SK-N-DZ (cell line): ENCODE results near the gene OSER1.
A peak's percentile ranks its signal among the peaks of the same experiment; 100 is the strongest.

Experiments used
- DNase-seq: peaks from one replicate; pipeline ENCODE4 v3.0.0-alpha.2; 2015; ENCODE audit warnings: low spot score

OSER1 gene

GRCh38 chr20:44228465-44229258 lies 18.1 kb upstream of the OSER1 start:
- DNase-seq = no peak

- no peak for DNase-seq
Observed at GRCh38 chr20:44224637-44225036, 14.1 kb upstream of the OSER1 start.

DNA sequence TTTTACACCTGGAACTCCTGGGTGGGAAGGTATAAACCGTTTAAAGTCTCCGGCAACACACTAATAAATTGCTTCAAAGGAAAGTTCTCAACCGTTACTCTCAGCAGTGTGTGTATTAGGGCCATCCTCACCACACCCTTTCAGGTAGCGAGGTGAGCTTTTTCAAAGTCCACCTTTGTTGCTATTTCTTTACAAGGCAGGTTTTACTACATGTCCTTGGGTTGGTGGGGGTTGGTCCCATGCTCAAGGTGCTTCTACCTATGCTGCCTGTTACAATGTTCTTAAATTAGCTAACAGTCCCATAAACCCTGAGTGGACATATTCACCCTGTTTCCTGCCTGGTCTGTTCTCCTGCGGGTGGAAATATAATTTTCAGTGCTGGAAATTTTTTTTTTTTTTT lies 13.2 kb upstream of the OSER1 start:
- DNase-seq = no peak

GRCh38 chr20:44222633-44223368 lies 12.2 kb upstream of the OSER1 start:
- DNase-seq = no peak

- DNase-seq = no peak
Observed at GRCh38 chr20:44222027-44222426, 11.5 kb upstream of the OSER1 start.

GRCh38 chr20:44221368-44221954 lies 10.9 kb upstream of the OSER1 start:
- DNase-seq = no peak

GRCh38 chr20:44219791-44220190 lies 9.2 kb upstream of the OSER1 start:
- DNase-seq = no peak

DNA sequence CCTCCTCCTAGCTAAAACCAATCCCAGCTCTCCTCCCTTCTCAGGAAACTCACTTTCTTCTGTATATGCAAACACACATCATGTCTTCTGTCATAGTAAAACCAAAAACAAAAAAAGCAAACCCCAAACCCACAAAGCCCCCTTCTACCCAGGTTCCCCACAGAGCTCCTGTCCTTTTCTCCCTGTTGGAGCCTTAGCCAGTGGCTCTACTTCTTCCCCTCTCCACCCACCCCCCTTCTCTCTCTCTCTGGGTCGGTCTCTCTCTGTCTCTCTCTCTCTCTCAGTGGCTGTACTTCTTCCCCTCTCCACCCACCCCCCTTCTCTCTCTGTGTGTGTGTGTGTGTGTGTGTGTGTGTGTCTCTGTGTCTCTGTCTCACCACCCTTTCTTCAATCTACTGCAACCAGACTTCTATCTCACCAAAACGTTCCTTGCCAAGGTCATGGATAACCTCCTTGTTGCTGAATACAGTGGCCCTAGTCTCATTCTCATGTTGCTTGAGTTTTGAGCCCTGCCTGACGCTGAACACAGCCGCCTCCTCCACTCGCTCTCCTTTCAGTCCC lies 8.7 kb upstream of the OSER1 start:
- DNase-seq = no peak

DNA sequence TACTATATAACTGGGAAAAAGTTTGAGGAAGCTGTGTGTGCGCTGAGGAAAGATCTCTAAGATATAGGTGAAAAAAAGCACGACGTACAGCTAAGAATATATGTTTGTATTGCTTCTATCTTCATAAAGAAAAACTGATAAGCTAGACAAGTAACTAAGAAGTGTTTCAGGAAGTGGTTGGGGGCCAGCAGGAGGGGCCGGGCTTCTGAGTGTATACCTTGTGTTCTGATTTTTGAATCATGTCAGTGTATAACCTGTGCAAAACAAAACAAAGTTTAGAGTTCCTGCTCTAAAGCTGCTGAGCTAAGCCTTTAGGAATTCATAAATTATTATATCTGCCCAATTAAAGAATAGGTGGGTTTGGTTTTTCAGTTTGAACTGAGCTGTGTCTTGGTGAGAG lies 7.9 kb upstream of the OSER1 start:
- no peak for DNase-seq

- peak; percentile 82 for DNase-seq
Observed at GRCh38 chr20:44217342-44218092, 6.9 kb upstream of the OSER1 start.

DNA sequence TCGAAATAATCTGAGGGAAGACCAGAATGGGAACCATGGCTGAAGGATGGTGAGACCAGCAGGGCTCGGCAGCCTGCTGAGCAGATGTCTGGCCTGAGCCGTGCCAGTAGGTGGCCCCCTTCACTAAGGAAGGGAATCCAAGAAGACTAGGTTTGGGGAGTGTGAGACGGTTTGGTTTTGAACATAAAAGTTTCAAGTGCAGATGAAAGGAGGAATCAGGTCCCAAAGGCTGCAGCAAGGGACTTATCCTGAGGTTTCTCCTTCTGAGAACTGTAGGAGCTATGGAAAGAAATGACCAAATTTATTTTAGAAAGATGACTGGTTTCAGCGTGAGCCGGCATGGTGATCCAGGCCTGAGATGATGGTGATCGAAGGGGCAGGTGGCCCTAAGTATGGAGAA lies 4.6 kb upstream of the OSER1 start:
- DNase-seq = peak; percentile 67

DNA sequence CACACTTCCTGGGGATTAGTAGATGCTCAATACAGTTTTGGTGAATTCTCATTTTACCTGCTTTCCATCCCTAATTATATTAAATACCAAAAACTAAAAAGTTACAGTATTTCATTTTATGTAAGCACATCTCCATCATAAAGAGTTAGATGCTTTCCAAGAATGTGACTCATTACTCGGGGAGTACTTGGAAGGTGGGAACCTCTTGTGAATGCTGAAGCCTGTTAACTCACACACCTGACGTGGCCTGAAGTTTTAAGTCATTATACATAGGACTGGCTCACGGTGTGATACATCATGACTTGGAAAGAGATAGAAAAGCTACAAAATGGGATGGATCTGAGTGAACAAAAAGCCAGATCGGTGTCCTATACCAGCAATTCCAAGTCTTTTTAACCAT lies 2.2 kb upstream of the OSER1 start:
- no peak for DNase-seq

DNA sequence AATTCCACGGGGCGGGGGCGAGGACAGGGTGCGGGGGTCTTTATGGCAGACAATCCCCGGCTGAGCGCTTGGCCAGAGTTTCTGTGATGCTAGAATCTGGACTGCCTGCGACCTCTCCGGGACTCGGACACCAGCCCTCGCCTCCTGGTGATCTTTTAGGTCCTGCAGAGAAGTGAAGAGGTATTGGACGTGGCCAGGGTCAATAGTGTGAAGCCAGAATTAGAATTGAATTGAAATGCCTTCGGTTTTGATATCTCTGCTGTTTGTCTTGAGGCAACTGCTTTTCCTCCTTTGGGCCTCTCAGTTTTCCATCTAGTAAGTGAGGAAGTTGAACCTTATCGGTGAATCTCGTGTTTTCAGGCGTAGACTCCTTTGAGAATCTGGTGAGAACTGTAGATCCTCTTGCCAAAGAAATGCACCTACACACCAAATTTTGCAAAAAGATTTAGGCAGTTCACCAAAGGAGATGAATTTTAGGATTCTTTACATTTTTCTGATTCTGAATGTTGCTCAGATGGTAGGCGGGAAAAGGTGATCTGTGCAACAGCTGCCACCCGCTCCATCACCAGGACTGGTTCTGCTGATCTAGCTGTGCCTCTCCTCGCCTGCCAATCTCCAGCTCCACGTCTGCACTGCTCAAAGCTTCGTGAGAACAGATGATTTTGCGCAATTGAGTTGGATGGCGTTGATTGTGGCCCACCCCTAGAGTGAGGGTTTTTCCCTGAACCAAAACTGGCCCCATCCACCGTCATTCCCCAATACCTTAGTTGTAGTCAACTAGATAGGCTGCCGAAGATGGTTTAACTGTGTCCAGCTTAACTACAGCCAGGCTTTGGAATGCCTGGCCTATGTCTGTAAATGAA lies 837 bp upstream of the OSER1 start:
- peak; percentile 70 for DNase-seq

- no peak for DNase-seq
Observed at GRCh38 chr20:44209686-44210405, 725 bp downstream of the OSER1 start.

- no peak for DNase-seq
Observed at GRCh38 chr20:44208770-44209169, 1.8 kb downstream of the OSER1 start.

DNA sequence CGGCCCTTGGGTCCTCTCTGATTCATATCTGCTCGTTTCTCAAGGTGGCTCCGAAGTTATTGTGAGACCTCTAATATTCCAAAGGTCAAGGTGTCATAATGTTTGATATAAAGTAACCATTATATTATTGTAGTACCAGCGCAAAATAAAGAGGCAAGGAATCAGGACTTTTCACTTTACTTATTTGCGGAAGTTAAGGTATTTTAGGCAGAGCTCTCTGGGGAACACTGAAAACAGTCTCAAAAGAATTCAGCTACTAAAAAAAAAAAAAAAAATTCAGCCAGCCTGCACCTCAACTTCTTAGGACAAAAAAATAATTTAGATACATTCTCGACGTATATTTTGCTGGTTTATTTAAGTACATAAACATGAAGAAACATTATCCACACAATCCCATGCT lies 2.4 kb downstream of the OSER1 start:
- DNase-seq = no peak

DNA sequence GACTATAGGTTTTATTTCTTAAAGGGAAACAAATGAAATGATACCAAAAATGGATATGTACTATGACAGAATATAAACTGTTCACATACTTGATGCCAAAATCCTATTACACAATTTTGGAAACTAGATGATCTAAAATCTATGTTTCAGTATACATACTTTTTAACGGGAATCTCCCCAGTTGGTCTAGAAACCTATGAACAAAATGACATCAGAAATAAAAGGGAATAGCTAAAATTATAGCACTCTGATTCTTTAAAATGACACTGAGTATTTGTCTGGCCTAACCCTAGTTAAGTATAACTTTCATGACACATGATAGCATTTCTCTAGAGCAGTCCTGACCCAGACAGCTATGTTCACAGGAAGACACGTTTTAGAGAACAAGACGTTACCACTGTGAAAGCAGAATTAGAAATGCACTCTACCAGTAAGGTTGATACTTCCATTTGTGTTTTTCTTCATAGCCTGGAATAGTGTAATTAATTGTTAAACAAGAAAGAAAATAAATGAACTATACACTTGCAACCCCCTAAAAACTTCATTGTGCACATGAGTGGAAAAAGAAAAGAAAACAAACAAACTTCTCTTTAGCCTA lies 3.3 kb downstream of the OSER1 start:
- DNase-seq = no peak

- DNase-seq = no peak
Observed at GRCh38 chr20:44206132-44206531, 4.4 kb downstream of the OSER1 start.

DNA sequence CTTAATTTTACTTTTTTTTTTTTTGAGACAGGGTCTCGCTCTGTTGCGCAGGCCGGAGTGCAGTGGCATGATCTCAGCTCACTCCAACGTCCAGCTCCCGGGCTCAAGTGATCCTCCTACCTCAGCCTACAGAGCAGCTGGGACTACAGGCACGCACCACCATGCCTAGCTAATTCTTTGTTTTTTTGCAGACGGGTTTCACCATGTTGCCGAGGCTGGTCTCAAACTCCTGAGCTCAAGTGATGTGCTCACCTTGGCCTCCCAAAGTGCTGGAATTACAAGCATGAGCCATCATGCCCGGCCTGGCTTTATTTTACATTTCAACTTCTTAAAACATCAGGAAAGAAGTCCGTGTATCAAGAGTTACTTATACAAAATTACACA lies 5.7 kb downstream of the OSER1 start:
- no peak for DNase-seq
